GM19438 (cell line): ENCODE measurements around the gene SETBP1.

Source experiments
- ATAC-seq: cut with Tn5 transposase; IDR thresholded peaks from one replicate; pipeline ENCODE4 v1.9.1; 2021; ENCODE audit warnings: low read depth; ENCODE audit not compliant: unreplicated experiment

The SETBP1 gene

DNA sequence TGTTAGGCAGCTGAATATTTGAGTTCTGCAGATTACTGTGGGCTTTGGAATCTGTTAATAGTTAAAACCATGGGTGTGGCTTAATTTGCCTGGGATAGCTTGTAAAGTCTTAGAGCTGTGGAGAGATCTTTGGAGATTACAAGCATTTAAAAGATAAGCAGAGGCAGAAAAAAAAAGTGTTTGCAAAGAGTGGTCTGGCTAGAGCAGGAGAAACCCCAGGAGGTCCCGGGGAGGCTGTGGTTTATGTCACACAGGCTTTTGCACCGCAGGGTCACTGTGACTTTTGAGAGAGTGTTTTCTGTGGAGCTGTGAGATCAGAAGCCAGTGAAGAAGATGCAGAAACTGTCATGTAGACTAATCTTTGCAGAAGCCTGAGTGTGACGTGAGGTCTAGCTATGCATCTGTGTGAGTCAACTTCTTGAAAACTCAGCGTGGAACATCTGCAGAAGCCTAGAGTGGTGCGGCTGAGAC lies 49.0 kb downstream of the SETBP1 start:
- ATAC-seq = no peak

- ATAC-seq = no peak
Observed at GRCh38 chr18:44730803-44731529, 50.3 kb downstream of the SETBP1 start.

GRCh38 chr18:44731530-44732237 lies 51.0 kb downstream of the SETBP1 start:
- no peak for ATAC-seq

GRCh38 chr18:44732238-44732563 lies 51.5 kb downstream of the SETBP1 start:
- ATAC-seq = no peak

DNA sequence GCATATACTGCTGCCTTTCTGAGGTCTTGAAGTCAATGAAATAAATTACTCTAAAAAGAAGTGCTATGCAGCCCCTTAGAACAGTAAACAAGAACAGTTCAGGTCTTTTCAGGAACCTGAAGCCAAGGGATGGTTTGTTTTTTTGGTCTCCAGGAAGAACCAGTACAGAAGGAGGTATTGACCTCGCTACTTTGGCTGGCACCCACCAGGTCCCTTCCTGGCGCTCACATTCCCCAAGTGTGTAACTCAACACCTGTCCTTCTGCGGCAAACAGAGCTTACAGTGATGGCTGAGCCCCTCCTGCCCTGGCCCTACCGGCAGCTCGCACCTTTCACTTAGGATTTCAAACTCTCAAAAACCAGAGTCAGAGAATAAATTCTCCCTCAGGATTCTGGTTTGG lies 51.9 kb downstream of the SETBP1 start:
- ATAC-seq = no peak

DNA sequence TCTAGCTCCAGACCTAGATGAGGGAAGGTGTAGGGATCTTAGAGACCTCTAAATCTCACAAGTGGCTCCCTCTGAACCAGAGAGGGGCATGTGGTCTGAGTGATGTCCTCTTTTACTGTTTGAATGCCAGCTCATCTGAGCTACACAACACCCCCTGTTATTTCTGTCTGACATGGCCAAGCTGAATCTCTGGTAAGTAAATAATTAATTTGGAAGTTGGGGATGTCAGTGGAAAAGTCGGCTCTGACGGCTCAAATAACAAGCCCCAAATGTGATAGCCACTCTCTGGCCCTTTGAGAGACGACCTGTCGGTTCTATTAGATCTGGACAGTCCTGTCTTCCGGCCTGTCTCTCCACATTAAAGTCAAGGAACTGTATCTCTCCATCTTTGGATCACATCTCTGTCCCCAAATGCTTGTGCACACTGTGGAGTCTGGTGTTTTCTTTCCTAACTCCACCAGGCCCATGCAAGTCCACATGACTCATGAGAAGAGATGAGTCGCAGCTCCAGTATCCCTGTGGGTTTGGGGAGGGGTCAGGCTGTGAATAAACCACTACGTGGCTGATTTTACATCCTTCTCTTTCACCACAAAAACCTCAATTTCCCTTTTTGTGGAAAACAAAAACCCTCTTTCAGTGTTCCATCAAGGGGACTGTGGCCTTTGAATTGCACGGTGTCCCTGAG lies 52.5 kb downstream of the SETBP1 start:
- ATAC-seq = no peak

- ATAC-seq = no peak
Observed at GRCh38 chr18:44733754-44734465, 53.2 kb downstream of the SETBP1 start.

DNA sequence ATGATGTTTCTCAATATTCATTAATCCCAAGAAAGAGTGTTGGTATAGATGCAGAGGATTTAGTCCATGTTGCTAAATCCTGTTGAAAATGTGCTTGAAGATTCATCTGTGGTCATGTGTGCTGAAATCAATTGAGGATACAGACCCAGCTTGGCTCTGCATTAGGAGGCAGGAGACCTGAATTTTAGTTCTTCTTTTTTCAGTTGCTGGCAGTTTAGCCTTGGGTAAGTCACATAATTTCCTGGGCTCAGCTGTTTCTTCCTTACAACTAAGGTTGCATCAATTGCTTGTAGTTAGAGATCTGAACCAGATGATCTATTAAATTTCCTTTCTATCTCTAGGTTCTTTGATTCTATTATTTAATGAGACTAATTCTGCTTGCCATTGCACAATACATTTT lies 54.4 kb downstream of the SETBP1 start:
- ATAC-seq = no peak

- no peak for ATAC-seq
Observed at GRCh38 chr18:44736664-44737380, 56.1 kb downstream of the SETBP1 start.

GRCh38 chr18:44737623-44738022 lies 56.9 kb downstream of the SETBP1 start:
- ATAC-seq = no peak

DNA sequence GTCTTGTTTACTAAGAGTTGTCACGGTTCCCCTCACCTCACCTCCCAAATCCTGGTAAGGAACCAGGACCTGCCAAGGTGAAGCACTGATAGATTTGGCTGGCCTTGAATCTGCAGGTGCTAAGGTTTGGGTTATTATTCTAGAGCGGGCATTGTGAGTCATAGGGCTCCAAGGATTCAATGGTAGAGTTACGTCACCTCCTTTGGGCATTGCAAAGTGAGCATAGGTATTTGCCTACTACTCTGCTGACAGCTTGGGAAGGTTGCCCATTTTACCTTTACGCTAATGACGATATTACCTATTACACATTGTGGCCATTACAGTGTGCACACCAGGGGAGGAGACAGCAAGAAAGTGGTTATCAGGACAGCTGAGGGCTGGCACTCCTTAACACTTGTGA lies 59.3 kb downstream of the SETBP1 start:
- ATAC-seq = no peak

DNA sequence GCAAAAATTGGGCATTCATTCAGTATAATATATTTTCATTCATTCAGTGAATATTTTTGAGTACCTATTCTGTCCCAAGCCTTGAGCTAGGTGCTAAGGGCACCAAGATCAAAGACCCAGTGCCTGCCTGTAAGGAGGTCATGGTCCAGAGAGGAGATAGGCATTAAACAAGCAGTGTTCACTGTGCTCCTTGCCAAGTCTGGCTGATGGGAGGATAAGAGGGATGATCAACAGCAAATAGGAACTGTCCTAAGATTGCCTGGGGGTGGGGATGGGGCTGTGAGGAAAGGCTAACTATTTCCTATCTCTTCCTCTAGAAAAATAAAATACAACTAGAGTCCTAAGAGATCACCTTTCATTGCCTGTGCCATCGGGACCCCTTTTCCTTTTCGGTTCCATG lies 60.4 kb downstream of the SETBP1 start:
- no peak for ATAC-seq

DNA sequence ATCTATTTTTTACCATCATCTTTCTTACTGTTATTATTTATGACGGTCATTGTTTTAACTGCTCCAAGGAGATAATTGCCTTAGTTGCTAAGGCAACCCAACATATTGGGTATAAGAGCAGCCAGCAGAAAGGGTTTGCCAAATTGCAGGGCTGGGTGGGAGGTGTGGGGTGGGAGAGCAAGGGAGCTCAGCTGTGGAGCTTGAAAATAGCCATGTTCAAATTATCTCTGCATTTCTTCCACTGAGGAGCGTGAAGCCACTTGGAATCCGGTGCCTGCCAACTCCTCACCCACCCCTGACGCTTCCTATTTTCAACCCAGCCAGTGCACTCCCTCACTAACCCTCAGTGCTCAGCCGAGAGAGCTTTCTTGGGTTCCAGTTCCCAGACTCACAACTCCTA lies 60.8 kb downstream of the SETBP1 start:
- no peak for ATAC-seq

- ATAC-seq = no peak
Observed at GRCh38 chr18:44742126-44742525, 61.4 kb downstream of the SETBP1 start.

DNA sequence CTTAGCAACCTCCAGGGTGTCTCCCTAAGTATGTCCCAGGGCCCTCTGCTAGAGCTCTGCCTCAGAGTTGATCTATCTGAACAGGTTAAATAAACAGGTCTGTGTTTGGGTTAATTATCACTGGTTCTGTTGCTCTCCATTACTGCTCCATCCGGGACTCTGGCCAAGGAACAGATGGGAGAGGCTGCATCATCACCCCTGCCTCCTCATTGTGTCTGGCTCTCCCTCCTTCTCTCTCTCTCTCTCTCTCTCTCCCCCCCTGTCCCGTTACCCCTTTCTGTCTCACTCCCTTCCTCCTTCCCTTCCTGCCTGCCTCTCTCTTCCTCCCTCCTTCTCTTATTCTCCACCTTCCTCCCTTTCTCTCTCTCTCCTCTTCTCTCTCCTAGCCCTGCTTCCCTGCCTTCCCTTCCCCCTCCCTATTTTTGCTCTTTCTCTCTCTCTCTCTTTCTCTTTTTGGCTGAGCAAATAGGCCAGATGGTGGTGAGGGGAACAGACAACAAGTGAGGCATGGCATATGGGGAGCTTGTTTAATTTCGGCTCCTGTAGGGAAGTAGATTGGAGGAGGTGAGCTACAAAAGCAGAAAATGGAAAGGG lies 62.1 kb downstream of the SETBP1 start:
- no peak for ATAC-seq

- no peak for ATAC-seq
Observed at GRCh38 chr18:44743631-44744030, 62.9 kb downstream of the SETBP1 start.

DNA sequence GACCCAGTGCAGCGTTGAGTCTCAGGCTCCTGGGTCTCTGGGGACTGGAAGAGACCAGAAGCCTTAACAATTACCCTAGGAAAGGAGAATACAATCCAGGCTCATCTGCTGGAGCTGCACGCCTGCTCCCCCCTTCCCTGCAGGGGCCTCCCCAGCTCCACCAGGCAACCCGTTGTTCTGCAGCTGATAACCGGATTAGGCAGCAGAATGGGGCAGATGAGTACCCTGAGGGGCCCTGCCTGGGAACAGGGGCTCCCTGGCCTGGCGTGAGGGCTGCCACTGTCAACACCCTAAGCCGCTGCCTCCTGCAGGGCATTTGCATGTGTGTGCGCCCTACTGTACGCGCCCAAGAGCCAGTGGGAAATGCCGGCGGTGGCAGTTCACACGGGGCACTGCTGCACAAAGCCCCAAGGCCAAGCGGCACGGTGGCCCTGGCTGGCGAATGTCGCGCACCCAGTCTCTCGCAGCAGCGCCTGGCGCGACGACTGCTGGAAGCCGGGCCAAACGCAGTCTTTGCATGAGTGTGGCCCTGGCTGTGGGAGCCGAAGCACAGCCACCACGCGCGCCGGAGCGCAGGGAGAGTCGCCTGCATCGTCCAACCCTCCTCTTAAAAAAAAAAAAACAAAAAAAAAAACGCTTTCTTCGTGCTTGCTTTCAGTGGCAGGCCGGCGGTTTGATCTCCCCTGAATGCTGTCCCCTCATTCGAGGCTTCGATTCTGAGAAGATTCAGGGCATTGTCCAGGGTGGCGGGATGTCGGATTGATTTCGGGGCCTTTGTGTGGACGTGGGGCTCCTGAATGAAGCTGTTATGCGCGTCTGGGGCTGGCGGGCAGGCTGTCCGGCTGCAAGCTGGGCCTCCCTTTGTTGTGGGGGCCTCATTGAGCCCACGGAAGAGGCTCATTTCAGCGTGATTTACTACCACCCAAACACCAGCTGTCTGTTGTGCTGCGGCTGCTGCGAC lies 63.8 kb downstream of the SETBP1 start:
- no peak for ATAC-seq

GRCh38 chr18:44747157-44747556 lies 66.5 kb downstream of the SETBP1 start:
- ATAC-seq = no peak

GRCh38 chr18:44748582-44748981 lies 67.9 kb downstream of the SETBP1 start:
- ATAC-seq = no peak
